Activated CD8-positive, alpha-beta T cell treated with anti-CD3 and anti-CD28 coated beads for 36 hours (primary cell): ENCODE data around the gene ASIC4. TPM values are rescaled to one million over a fixed set of nuclear protein-coding genes. Genes with fewer than 3 reads are reported as not detected.

Source experiments
- ATAC-seq: fragments of 200-7000 bp; cut with Tn5 transposase; one replicate; pipeline ENCODE4 v1.10.0; 2021; ENCODE audit warnings: mild to moderate bottlenecking, moderate library complexity
- CTCF ChIA-PET: fragments of 350-600 bp; sonication (Branson Sonifier 250); formaldehyde crosslinking; loops from one replicate; lab custom pipeline; 2021; ENCODE audit warnings: antibody characterized with exemption; lab: Charles Lee
- POLR2A ChIA-PET: fragments of 350-600 bp; sonication (Branson Sonifier 250); formaldehyde crosslinking; loops from one replicate; lab custom pipeline; 2021; ENCODE audit warnings: antibody characterized with exemption; lab: Charles Lee
- DNase-seq: peaks from one replicate; pipeline ENCODE4 v3.0.0-alpha.2; 2020
- H3K27ac Mint-ChIP-seq: one replicate; pipeline ENCODE4 v1.8.0; 2021; ENCODE audit warnings: mild to moderate bottlenecking, mixed read lengths
- H3K27me3 Mint-ChIP-seq: one replicate; pipeline ENCODE4 v1.8.0; 2021; ENCODE audit warnings: mixed read lengths
- H3K36me3 Mint-ChIP-seq: one replicate; pipeline ENCODE4 v1.8.0; 2021; ENCODE audit warnings: low read depth, mixed read lengths
- H3K4me1 Mint-ChIP-seq: one replicate; pipeline ENCODE4 v1.8.0; 2021; ENCODE audit warnings: low read depth, mixed read lengths
- H3K4me3 Mint-ChIP-seq: one replicate; pipeline ENCODE4 v1.8.0; 2021; ENCODE audit warnings: mild to moderate bottlenecking, moderate library complexity, mixed read lengths
- H3K9me3 Mint-ChIP-seq: one replicate; pipeline ENCODE4 v1.8.0; 2021; ENCODE audit warnings: mixed read lengths
- CTCF ChIP-seq: fragments of 200-600 bp; IDR thresholded peaks from one replicate; pipeline ENCODE4 v1.8.0; 2022; ENCODE audit warnings: antibody characterized with exemption, mild to moderate bottlenecking
- intact Hi-C: fragments of 100-400 bp; cut with micrococcal nuclease; formaldehyde crosslinking; loops from one replicate; pipeline ENCODE4 v1.10.0; 2022
- total RNA-seq, 2 experiments: library from RNA; stranded (reverse); gene quantifications; one replicate each; pipeline ENCODE4 v1.2.3, GENCODE V29; 2021

Gene ASIC4
- total RNA-seq, 2 experiments from 2014 or later, result not detected

- Mint-ChIP-seq H3K27ac (no peak overlapping the region), H3K36me3 (peaks cover 8% of the 10 kb centered on the region), H3K9me3 (no peaks in the 10 kb centered on the region), H3K4me1 (peaks cover 21% of the 10 kb centered on the region), H3K27me3 (peaks cover 20% of the 10 kb centered on the region), H3K4me3 (no peak overlapping the region)
- intact Hi-C loops, result no loop called here
- DNase-seq (no peak), ATAC-seq (no peak)
- CTCF ChIA-PET, result interaction anchor here (1.1 to 3.3 kb wide), 4 partner anchors 15 to 97 kb away, joined by 3 to 26 read pairs (median 6); no protein-coding TSS in a partner anchor
- POLR2A ChIA-PET, result no interaction called here
- no peak for TF ChIP-seq CTCF
Measured at GRCh38 chr2:219545295-219545942, 31.1 kb downstream of the ASIC4 start.

- CTCF ChIA-PET, result interaction anchor here (1.2 to 3.3 kb wide), 2 partner anchors 14 to 51 kb away, joined by 3 to 26 read pairs; no protein-coding TSS in a partner anchor
- Mint-ChIP-seq H3K27ac (no peak overlapping the region), H3K4me1 (peaks cover 21% of the 10 kb centered on the region), H3K36me3 (peaks cover 5% of the 10 kb centered on the region), H3K9me3 (no peaks in the 10 kb centered on the region), H3K27me3 (peaks cover 22% of the 10 kb centered on the region), H3K4me3 (no peak overlapping the region)
- ATAC-seq, result no peak
- intact Hi-C loops, result no loop called here
- no peak for DNase-seq
- no peak for TF ChIP-seq CTCF
- POLR2A ChIA-PET, result no interaction called here
Measured at GRCh38 chr2:219545943-219546352, 31.7 kb downstream of the ASIC4 start.

- no peak for TF ChIP-seq CTCF
- DNase-seq (no peak), ATAC-seq (no peak)
- Mint-ChIP-seq H3K27me3 (peaks cover 27% of the 10 kb centered on the region), H3K9me3 (no peaks in the 10 kb centered on the region), H3K27ac (no peak overlapping the region), H3K36me3 (no peaks in the 10 kb centered on the region), H3K4me1 (peaks cover 9% of the 10 kb centered on the region), H3K4me3 (no peak overlapping the region)
- ChIA-PET CTCF (interaction anchor here (0.5 to 2.4 kb wide), 3 partner anchors 13 to 257 kb away, joined by 3 to 16 read pairs (median 3); no protein-coding TSS in a partner anchor), POLR2A (no interaction called here)
- intact Hi-C loops, result no loop called here
Measured at GRCh38 chr2:219547621-219548020, 33.3 kb downstream of the ASIC4 start.

- H3K27me3 Mint-ChIP-seq, result peaks cover 37% of the 10 kb centered on the region
- no peaks in the 10 kb centered on the region for H3K36me3 Mint-ChIP-seq
- ChIA-PET CTCF (interaction anchor here (1.0 to 2.4 kb wide), 3 partner anchors 11 to 54 kb away, joined by 3 to 16 read pairs (median 3); a partner anchor contains a TSS), POLR2A (no interaction called here)
- intact Hi-C loops, result no loop called here
- no peak overlapping the region for H3K4me3 Mint-ChIP-seq
- no peaks in the 10 kb centered on the region for H3K9me3 Mint-ChIP-seq
- no peak for ATAC-seq
- no peak overlapping the region for H3K27ac Mint-ChIP-seq
- no peak for TF ChIP-seq CTCF
- no peak for DNase-seq
- peaks cover 7% of the 10 kb centered on the region for H3K4me1 Mint-ChIP-seq
Measured at GRCh38 chr2:219548990-219549389, 34.7 kb downstream of the ASIC4 start.

- DNase-seq (no peak), ATAC-seq (no peak)
- Mint-ChIP-seq H3K9me3 (no peaks in the 10 kb centered on the region), H3K4me1 (peaks cover 3% of the 10 kb centered on the region), H3K4me3 (no peak overlapping the region), H3K36me3 (no peaks in the 10 kb centered on the region), H3K27ac (no peak overlapping the region), H3K27me3 (peaks cover 42% of the 10 kb centered on the region)
- intact Hi-C loops, result no loop called here
- CTCF ChIA-PET, result interaction anchor here (1.0 to 2.4 kb wide), 2 partner anchors 11 to 54 kb away, joined by 3 to 16 read pairs; a partner anchor contains a TSS
- POLR2A ChIA-PET, result no interaction called here
- no peak for TF ChIP-seq CTCF
Measured at GRCh38 chr2:219549619-219550018, 35.3 kb downstream of the ASIC4 start.
